CD4-positive, alpha-beta T cell treated with Interleukin-17A for 1 hour (primary cell): Measurements from ENCODE around the gene RGS16.

Source experiments
- DNase-seq: peaks from one replicate; pipeline ENCODE4 v3.0.0-alpha.2; 2020

The RGS16 gene, protein sequence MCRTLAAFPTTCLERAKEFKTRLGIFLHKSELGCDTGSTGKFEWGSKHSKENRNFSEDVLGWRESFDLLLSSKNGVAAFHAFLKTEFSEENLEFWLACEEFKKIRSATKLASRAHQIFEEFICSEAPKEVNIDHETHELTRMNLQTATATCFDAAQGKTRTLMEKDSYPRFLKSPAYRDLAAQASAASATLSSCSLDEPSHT

DNA sequence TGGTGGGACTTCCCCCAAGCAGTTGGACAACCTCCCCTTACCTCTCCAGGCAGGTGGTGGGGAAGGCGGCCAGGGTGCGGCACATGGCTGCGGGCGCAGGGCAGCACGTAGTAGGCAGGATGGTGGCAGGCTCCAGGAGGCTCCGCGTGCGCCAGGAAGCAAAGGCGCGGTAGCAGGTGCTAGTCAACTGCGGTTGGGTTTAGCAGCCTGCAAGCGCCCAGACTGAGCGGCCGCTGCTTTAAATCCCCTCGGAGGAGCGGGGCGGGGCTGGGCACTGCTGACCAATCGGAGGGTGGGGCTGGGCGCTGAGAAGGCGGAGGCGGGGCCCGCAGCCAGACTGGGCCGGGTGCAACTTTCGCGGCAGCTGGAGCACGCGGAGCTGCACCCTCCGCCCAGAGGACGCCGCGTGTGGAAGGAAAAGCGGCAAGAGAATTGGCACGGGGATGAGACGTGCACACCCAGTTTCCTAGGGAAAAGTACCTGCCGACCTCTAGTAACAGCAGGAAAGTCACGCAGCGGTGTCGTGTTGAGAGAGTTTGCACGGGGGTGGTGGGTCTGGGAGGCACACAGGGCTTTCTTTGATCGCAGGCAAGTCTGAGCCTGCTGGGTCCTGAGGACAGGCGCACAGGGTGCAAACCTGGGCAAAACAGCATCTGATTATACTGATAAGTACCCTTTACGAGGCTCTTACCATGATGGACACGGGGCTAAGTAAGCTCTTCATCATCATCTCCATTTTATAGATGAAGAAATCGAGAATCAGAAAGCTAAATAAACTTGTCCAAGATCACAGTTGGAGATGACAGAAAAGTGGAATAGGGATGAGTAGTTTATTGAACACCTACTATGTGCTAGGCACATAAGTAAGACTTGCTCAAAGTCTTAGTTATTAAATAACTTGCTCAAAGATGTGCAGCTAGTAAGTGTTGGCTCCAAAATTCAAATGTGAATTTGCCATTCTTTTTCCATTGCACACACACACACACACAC, at the start of gene RGS16:
Gene RGS16, minus strand, starts transcription at position 215 of the 990 bp plus-strand sequence. Its CDS starts 130 bp downstream, at position 85.
- DNase-seq = peak; percentile 92

- DNase-seq = no peak
These were observed 49.8 kb upstream of the RGS16 start for GRCh38 chr1:182653986-182654385.

- no peak for DNase-seq
These were observed 48.7 kb upstream of the RGS16 start for GRCh38 chr1:182652933-182653332.

DNA sequence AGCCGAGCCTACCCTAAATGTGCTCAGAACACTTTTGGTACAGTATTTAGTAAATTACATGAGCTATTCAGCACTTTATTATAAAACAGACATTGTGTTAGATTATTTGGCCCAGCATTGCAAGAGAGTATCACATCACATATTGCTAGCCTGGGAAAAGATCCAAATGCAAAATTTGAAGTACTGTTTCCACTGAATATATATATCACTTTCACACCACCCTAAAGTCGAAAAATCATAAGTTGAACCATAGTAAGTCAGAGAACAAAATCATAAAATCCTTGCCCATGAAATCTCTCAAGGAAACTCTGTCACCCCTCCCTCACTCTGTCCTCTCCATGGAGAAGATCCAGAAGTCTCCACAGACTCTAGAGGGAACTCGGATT, 47.1 kb upstream of the RGS16 start:
- no peak for DNase-seq

DNA sequence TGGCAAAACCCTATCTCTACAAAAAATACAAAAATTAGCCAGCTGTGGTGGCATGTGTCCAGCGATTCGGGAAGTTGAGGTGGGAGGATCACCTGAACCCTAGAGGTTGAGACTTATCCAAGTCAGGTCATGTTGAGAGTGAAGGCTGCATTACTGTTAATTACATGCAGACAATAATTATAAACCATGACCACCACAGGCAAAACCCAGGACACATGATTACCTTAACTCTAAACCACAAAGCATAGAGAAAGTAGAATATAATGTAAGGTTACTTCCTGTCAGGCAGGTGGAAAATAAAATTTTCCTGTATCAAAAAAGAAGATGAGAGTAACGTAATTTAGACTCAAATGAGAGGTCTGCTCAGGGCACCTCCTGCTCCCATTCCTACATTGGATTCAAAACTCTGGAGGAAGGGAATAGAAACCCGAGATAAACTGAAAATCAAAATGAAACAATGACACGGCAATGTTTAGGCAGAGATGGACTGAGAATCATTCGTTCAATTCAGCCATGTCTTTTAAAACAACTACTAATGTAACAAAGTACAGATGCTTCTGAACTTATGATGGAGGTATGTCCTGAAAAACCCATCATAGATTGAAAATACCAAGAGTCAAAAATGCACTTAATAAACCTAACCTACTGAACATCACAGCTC, 46.6 kb upstream of the RGS16 start:
- no peak for DNase-seq

GRCh38 chr1:182649041-182649440, 44.9 kb upstream of the RGS16 start:
- no peak for DNase-seq

DNA sequence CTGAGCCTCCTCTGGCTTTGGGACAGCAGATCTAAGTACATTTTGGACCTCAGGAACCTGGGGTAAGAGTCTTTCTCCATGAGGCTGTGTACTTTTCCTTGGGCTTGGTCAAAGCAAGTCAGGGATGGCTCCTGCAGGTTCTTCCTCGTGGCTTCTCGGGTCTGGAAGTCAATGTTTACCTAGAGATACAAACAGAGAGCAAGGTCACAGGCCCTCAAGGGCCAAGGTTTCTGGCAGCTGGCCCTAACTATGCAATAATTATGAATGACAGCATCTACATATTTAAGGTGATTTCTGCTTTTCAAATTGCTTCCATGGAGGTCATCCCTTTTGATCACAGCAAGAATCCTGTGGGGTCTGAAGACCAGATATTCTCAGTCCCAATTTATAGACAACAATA, 42.5 kb upstream of the RGS16 start:
- DNase-seq = no peak

GRCh38 chr1:182644886-182645285, 40.7 kb upstream of the RGS16 start:
- no peak for DNase-seq

- DNase-seq = no peak
These were observed 39.5 kb upstream of the RGS16 start for GRCh38 chr1:182643699-182644098.

GRCh38 chr1:182642461-182642860, 38.3 kb upstream of the RGS16 start:
- no peak for DNase-seq

DNA sequence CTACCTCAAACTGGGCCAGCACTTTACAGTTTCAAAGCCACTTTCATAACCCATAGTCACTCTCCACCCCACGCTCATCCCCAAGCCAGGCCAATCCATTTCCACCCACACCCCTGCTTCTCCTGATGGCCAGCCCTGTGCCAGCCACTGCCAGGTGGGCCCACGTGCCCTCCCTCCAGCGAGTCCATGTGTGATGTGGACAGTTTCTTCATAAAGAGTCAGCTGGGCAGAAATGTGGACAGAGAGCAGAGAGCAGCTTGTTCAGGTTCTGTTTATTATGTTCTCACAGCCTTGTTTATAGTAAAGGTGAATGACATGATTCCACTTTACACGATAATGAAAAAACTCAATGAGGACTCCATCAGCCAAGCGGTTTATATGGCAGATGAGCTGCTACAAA, 37.4 kb upstream of the RGS16 start:
- DNase-seq = no peak

DNA sequence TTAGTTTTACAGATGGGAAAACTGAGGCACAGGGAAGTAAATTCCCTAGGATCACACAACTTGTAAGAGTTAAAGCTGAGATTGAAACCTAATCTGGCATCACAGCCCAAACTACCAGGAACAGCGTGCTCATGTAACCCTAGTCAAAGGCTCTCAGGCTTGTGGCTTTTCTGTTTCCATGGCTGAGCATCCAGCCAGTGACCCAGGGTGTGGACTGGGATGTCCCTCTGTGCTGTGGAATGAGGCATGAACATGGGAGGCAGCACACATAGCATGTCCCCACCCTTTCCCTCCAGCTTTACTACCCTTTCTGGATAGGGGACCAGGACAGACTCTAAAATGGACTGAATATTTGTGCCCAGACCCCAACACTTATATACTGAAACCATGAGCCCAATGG, 35.1 kb upstream of the RGS16 start:
- no peak for DNase-seq

DNA sequence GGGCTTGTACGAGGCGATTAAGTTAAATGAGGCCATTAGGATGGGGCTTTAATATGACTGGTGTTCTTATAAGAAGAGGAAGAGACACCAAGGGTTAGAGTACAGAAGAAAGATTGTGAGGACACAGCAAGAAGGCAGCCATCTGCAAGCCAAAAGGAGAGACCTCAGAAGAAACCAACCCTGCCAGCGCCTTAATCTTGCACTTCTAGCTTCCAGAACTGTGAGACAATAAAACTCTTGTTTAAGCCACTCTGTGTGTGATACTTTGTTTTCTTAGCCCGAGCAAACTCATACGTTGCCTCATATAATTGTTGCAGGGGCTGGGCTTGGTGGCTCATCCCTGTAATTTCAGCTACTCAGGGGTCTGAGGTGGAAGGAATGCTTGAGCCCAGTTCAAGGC, 33.6 kb upstream of the RGS16 start:
- DNase-seq = no peak

- no peak for DNase-seq
These were observed 31.7 kb upstream of the RGS16 start for GRCh38 chr1:182635871-182636270.

GRCh38 chr1:182634306-182635072, 30.3 kb upstream of the RGS16 start:
- DNase-seq = no peak

GRCh38 chr1:182633657-182634281, 29.6 kb upstream of the RGS16 start:
- no peak for DNase-seq

DNA sequence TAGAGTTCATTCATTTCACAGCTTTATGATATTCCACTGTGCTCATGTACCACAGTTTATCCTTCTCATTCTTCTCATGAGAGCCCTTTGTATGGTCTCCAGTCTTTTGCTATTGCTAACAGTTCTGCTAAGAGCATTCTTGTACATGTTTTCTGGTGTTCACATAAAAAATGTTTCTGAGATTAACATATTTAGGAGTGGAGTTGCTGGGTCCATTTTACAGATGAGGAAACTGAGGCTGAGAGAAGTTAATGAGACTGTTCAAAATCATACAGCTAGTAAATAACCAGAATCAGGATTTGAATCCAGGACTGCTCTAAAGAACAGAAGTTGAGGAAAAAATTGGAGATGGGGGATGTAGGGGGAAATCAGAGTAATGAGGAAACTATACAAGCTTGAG, 28.8 kb upstream of the RGS16 start:
- DNase-seq = no peak

GRCh38 chr1:182632441-182632857, 28.3 kb upstream of the RGS16 start:
- DNase-seq = peak; percentile 13

GRCh38 chr1:182631954-182632353, 27.8 kb upstream of the RGS16 start:
- DNase-seq = no peak

DNA sequence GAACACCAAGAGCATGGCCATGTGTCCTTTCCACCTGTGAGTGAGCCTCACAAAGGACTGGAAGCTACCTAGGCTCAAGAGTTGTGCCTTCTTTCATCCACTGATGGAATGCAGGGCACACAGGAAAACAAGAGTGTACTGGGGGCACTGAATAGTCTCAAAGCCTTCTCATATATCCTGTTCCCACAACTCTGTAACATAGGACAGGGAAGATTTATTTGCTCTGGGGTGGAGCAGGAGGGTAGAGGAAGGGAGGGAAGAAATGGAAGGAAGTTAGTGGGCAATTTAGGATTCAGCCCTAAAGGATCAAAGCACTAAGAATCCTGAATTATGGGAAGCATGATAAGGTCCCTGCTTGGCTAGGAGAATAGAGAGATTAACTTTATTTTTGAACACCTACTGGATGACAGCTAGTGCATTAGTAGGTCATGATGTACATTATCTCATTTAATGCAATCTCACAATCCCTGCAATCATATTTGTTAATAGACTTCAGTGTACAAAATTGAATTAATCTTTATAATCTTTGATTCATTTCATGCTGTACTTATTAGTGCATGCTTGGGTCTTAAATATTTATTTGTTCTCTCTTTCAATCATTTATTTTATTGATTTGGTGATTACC, 27.0 kb upstream of the RGS16 start:
- no peak for DNase-seq

- DNase-seq = no peak
These were observed 26.4 kb upstream of the RGS16 start for GRCh38 chr1:182630586-182630985.
